ENCODE data around the gene OSBPL10.

The OSBPL10 gene

GRCh38 chr3:31840252-31840651 lies 140.8 kb downstream of the OSBPL10 start:
- DNase-seq: no peak

DNA sequence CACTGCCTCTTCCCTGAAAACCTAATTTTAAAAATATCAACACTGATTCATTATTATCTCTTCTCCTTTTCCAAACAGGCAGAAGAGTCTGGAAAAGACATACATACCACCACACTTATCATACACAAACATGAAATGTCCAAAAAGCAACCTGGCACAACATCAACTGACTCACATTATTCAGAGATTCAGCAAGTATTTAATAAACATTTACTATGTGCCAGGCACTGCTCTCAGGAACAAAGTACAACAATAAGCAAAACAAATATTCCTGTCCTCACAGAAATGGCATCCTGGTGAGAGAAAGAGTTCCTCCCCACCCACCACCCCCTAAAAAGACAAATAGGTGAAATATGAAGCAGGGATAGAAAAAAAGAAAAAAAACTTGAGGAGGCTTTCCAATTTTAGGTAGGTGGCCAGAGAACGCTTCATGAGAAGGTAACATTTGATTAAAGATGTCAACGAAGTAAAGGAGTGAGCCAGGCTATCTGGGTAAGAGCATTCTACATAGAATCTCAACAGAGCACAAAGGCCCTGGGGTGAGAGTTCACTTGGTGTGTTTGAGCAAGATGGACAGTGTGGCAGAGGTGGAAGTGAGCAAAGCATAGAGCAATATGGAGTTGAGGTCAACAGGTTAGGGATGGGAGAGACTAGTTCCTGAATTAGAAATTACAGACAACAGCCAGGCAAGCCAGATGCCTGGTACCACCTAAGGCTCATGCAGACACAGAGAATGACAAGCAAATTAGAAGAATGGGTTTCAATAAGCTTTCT lies 141.7 kb downstream of the OSBPL10 start:
- DNase-seq: no peak

- no peak for DNase-seq
Measured at GRCh38 chr3:31836131-31837075, 144.7 kb downstream of the OSBPL10 start.

DNA sequence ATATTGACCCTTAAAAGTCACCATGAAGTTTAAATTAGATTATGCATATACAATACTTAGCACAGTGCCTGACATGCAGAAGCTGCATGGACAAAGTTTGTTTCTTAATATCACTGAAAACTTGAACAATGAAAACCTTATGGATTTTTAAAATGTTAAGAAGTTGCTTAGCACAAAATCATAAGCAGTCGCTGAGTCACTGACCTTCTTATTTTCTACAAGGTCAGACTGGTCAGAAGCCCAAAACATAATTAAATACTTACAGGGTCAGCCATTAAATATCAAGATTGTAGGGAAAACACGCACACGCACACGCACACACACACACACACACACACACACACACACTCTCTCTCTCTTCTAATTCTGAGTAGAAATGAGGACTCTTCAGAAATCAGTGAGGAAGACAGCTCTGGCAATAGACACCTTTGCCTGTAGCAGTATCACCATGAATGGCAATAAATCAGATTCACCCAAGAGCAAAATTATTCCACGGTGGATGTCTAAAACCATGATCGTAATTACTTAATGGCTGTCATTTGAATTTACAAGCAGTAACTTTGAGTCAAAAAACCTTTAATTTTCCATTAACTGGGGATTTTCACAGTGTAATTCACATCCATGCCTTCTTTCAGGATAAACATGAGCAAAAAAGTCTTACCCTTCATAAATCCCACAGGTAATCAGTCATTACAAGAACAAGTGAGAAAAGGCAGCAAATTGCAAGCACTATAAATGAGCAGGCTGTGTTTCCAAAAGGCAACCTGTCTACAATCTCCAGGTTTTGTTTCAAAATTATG lies 147.5 kb downstream of the OSBPL10 start:
- no peak for DNase-seq

DNA sequence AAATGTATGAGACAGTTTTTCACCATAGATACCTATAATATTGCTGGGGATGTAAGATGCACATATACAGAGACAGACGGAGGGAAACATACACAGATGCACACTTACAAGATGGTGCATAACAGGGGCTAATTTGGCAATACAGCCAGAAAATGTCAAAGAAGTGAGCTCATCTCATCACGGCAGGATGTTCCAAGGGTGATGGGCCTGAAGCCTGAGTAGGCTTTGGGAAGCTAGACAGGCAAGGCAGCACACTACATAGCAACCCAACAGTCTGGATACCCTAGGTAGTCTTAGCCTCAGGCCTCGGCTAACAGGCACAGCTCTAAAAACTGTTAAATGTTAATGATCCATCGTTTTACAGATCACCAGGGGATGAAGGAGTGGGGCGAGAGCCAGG lies 148.5 kb downstream of the OSBPL10 start:
- no peak for DNase-seq

GRCh38 chr3:31831591-31831990 lies 149.5 kb downstream of the OSBPL10 start:
- DNase-seq: no peak

GRCh38 chr3:31829826-31830426 lies 151.1 kb downstream of the OSBPL10 start:
- no peak for DNase-seq

DNA sequence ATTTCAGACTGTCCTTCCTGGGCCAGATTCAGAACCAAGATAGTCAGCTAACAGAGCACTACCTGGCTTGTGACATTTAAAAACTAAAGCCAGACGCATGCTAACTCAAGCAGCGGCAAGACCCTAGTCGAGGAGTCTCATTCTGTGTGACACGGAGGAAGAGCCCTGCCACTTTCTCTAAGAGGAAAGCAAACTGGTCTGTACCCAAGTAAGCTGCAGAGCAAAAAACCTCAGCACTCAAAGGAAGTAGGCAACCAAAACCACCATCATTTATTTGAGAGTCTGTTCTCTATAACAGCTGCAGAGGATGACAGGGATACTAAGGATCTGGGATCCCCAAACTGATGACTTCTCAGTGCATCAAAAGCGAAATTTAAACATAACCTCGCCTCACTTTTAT lies 152.1 kb downstream of the OSBPL10 start:
- DNase-seq: no peak

- no peak for DNase-seq
Measured at GRCh38 chr3:31828007-31828406, 153.1 kb downstream of the OSBPL10 start.

DNA sequence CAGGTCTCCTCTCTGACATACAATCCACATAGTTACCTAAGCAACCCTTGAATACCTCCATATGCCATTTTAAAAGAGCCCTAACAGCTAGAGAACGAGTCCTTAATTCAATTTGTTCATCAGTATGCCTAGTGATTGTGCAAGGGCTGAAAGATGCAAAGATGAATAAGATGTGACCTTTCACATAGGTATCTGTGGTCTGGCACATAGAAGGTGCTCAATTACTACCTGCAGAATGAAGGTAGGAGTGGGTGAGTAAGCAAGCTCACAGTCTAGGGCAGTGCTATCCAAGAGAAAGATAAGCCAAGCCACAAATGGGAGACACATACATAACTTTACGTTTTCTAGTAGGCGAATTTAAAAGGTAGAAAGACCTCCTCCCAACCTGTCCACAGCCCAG lies 157.9 kb downstream of the OSBPL10 start:
- no peak for DNase-seq

GRCh38 chr3:31821118-31821517 lies 159.9 kb downstream of the OSBPL10 start:
- DNase-seq: no peak

DNA sequence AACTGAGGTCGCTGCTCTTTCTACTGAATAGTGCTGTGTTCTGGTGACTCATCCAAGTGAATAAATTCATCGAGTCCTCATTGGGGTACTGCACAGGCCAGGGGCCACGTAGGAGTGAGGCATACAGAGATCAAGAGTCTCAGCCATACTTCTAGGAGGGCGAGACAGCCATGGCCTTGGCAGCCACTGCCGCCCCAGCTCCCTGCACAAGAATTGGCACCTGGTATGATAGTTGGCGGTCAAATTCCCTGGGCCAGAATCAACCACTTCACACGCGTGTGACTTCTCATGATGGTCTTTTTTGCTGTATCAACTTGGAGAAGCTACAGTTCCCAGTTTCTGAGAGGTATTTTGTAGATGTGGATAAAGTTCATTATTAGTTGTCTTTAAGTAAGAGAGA lies 161.6 kb downstream of the OSBPL10 start:
- no peak for DNase-seq

DNA sequence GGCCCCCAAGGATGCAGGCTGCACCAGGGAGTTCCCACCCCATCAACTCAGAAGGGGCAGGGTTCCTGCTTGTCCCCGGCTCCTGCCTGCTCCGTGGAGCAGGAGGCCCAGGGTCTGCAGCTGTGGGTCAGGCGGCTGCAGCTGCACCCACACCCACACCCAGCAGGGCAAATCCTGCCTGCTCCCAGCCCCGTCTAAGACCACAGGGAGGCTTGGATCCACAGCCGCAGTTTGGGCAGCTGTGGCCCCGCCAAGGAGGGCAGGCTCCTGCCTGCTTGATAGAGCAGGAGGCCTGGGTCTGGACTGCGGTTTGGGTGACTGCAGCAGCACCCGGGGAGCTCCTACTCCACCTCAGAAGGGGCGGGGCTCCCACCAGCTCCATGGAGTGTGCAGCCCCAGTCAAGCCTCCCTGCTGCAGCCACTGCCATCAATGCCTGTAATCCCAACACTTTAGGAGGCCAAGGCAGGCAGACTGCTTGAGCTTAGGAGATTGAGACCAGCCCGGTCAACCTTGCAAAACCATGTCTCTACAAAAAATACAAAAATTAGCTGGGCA lies 163.6 kb downstream of the OSBPL10 start:
- no peak for DNase-seq

GRCh38 chr3:31815631-31816440 lies 165.2 kb downstream of the OSBPL10 start:
- no peak for DNase-seq

DNA sequence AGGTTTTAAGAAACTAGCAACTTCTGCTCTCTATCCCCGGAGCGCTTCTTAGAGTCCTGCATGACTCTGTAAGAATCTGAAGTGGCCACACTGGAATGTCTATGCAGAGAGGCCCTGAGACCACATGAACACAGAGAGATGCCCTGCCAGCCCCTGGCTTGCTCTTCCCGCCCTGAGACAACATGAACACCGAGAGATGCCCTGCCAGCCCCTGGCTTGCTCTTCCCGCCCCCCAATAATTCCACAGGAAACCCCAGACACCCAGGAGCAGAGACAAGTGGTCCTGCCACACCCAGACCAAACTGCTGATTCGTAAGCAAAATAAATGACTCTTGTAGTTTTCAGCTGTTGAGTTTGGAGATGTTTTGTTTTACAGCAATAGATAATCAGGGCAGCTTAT lies 166.1 kb downstream of the OSBPL10 start:
- DNase-seq: no peak

DNA sequence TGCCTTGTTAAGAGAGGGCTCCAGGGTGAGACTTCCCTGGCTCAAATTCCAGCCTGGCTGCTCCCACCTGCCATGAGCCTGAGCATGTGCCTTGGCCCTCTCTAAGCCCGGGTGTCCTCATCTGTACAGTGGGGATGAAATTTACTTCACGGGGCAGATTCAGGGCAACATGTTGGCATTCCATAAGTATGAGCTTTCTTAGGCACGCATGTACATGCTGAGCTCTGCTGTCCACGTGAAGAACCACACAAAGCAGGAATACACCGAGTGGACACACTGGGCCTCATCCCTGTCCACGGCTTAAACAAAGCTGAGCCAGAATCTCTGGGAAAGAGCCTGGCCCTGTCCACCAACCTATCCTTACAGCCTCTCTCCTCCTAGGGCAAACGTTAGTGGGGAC lies 167.4 kb downstream of the OSBPL10 start:
- DNase-seq: no peak

GRCh38 chr3:31813197-31813596 lies 167.9 kb downstream of the OSBPL10 start:
- DNase-seq: no peak

DNA sequence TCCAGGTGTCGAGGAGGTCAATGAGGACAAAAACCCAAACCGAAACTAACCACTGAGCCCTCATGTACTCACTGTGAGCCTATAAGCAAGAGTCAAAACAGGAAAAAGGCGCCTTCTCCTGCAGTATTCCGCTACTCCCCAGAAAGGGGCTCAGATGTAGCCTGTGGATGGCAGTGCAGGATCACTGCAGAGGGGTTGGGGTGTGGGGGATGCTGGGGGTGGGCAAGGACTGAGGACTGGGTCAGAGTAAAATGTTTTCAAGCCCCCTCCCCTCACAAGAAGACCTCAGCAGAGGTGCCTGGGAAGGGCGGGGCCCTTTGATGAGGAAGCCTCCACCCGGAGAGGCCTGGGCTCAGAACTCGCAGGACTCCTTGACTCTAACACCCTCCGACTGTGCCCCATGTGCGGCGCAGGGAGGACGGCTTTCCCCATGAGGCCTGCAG lies 170.1 kb downstream of the OSBPL10 start:
- DNase-seq: no peak

GRCh38 chr3:31808143-31808720 lies 172.8 kb downstream of the OSBPL10 start:
- DNase-seq: no peak

DNA sequence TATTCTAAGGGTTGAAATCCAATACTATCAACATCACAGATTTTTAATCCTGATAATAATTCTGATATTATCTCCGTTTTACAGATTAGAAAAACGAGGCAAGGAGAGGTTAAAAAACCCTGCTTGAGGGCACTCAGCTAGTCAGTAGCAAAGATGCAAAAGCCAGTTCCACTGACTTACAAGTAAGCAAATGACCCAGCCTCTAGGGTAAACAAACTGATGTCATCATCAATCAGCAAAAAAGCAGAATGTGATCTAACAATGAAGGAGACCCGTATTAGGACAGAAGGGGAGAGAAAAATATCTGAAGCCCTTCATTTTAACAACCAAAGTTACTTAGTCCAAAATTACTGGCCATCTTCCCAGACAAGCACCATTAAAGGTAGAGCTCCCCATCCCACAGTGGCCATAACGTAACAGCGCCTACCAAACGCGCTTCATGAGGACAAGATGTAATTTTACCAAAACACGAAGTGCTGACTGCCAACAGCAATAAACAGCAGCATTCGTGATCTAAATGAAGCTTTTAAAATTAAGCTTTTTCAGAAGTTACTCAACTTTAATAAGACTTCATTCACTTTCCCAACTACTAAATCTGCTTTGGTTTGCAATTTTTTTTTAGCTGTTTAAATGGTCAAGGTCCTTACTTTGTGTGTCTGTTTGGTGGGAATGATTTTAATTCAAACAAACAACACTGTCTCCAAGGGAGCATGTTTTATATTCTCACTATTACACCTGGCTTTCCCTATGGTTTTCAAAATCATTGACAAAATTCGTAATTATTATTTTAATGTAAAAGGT lies 176.6 kb downstream of the OSBPL10 start:
- no peak for DNase-seq

Measured in effector CD4-positive, alpha-beta T cell (primary cell).